ENCODE data around the gene FAM3B.

The FAM3B gene

GRCh38 chr21:41402231-41402630 lies 85.6 kb downstream of the FAM3B start:
- TF ChIP-seq CTCF (IDR thresholded peaks at IDR 0.05), result no peak

- no peak for TF ChIP-seq CTCF (IDR thresholded peaks at IDR 0.05)
Observed at GRCh38 chr21:41402796-41403195, 86.2 kb downstream of the FAM3B start.

GRCh38 chr21:41403331-41403730 lies 86.7 kb downstream of the FAM3B start:
- TF ChIP-seq CTCF (IDR thresholded peaks at IDR 0.05), result no peak

GRCh38 chr21:41403966-41404365 lies 87.4 kb downstream of the FAM3B start:
- TF ChIP-seq CTCF (IDR thresholded peaks at IDR 0.05), result no peak

- TF ChIP-seq CTCF (IDR thresholded peaks at IDR 0.05), result no peak
Observed at GRCh38 chr21:41405321-41405720, 88.7 kb downstream of the FAM3B start.

GRCh38 chr21:41406340-41406739 lies 89.7 kb downstream of the FAM3B start:
- TF ChIP-seq CTCF (IDR thresholded peaks at IDR 0.05), result no peak

All from LNCAP (cell line).